ENCODE results near the gene PREX1.

Gene PREX1

GRCh38 chr20:48614593-48615274 is 213.1 kb downstream of the PREX1 start:
- TF ChIP-seq CREB5 (CRISPR knock-in tag; IDR thresholded peaks at IDR 0.05; ENCODE audit: low read depth): no peak
- TF ChIP-seq ZC3H10 (CRISPR knock-in tag; IDR thresholded peaks at IDR 0.05): no peak
- TF ChIP-seq ZNF565 (CRISPR knock-in tag; conservative IDR thresholded peaks at IDR 0.05; ENCODE audit: low read depth): no peak
- no peak for TF ChIP-seq ARNTL (CRISPR knock-in tag; IDR thresholded peaks at IDR 0.05; ENCODE audit: borderline replicate concordance, low read depth)
- TF ChIP-seq RARB (CRISPR knock-in tag; IDR thresholded peaks at IDR 0.05): no peak
- TF ChIP-seq OSR1 (CRISPR knock-in tag; IDR thresholded peaks at IDR 0.05): no peak
- TF ChIP-seq PPARA (CRISPR knock-in tag; IDR thresholded peaks at IDR 0.05; ENCODE audit: borderline replicate concordance): no peak
- TF ChIP-seq CSDC2 (CRISPR knock-in tag; IDR thresholded peaks at IDR 0.05): no peak
- no peak for TF ChIP-seq TOX (CRISPR knock-in tag; IDR thresholded peaks at IDR 0.05; ENCODE audit: borderline replicate concordance)
- TF ChIP-seq GLIS3 (CRISPR knock-in tag; IDR thresholded peaks at IDR 0.05): no peak
- TF ChIP-seq, protein P1, sequence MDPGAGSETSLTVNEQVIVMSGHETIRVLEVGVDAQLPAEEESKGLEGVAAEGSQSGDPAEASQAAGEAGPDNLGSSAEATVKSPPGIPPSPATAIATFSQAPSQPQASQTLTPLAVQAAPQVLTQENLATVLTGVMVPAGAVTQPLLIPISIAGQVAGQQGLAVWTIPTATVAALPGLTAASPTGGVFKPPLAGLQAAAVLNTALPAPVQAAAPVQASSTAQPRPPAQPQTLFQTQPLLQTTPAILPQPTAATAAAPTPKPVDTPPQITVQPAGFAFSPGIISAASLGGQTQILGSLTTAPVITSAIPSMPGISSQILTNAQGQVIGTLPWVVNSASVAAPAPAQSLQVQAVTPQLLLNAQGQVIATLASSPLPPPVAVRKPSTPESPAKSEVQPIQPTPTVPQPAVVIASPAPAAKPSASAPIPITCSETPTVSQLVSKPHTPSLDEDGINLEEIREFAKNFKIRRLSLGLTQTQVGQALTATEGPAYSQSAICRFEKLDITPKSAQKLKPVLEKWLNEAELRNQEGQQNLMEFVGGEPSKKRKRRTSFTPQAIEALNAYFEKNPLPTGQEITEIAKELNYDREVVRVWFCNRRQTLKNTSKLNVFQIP (CRISPR knock-in tag; IDR thresholded peaks at IDR 0.05; ENCODE audit: borderline replicate concordance, low read depth): no peak
- TF ChIP-seq SNAI2 (CRISPR knock-in tag; IDR thresholded peaks at IDR 0.05): no peak
- TF ChIP-seq TCF4 (CRISPR knock-in tag; IDR thresholded peaks at IDR 0.05; ENCODE audit: borderline replicate concordance): no peak
- TF ChIP-seq ZNF70 (CRISPR knock-in tag; IDR thresholded peaks at IDR 0.05): no peak
- no peak for TF ChIP-seq ZFP3 (CRISPR knock-in tag; IDR thresholded peaks at IDR 0.05)
- no peak for TF ChIP-seq ZFP30 (CRISPR knock-in tag; IDR thresholded peaks at IDR 0.05)
- no peak for TF ChIP-seq ISL1 (CRISPR knock-in tag; IDR thresholded peaks at IDR 0.05)
- no peak for TF ChIP-seq PATZ1 (CRISPR knock-in tag; IDR thresholded peaks at IDR 0.05; ENCODE audit: borderline replicate concordance)
- TF ChIP-seq ZNF8 (CRISPR knock-in tag; IDR thresholded peaks at IDR 0.05): no peak
- TF ChIP-seq TSHZ2 (CRISPR knock-in tag; IDR thresholded peaks at IDR 0.05): no peak
- no peak for ATAC-seq

DNA sequence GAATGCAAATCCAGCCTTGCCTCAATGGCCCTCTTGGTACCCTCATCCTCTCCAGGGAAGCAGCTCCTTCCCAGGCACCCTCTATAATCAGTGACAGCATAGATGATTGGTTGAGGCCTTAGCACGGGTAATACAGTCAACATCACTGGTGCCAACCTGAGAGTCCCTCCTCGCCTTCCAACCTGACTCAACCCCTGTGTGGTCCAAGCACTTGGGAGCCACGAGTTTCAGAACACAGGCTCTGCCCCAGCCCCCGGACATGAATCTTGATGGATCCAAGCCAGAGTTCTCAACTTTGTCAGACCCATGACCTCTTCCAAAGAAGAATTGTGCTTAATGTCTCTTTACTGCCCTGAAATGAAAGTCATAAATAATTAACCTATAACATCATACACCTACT is 213.9 kb downstream of the PREX1 start:
- ATAC-seq: no peak
- TF ChIP-seq ZC3H10 (CRISPR knock-in tag; IDR thresholded peaks at IDR 0.05) (no peak), BACH2 (CRISPR knock-in tag; IDR thresholded peaks at IDR 0.05; ENCODE audit: borderline replicate concordance) (no peak), ESRRG (CRISPR knock-in tag; IDR thresholded peaks at IDR 0.05) (no peak), OSR1 (CRISPR knock-in tag; IDR thresholded peaks at IDR 0.05) (no peak), TSHZ2 (CRISPR knock-in tag; IDR thresholded peaks at IDR 0.05) (no peak), ZNF70 (CRISPR knock-in tag; IDR thresholded peaks at IDR 0.05) (no peak), ZNF565 (CRISPR knock-in tag; conservative IDR thresholded peaks at IDR 0.05; ENCODE audit: low read depth) (no peak), PPARA (CRISPR knock-in tag; IDR thresholded peaks at IDR 0.05; ENCODE audit: borderline replicate concordance) (no peak), ISL1 (CRISPR knock-in tag; IDR thresholded peaks at IDR 0.05) (no peak), CSRNP3 (CRISPR knock-in tag; IDR thresholded peaks at IDR 0.05) (no peak), PATZ1 (CRISPR knock-in tag; IDR thresholded peaks at IDR 0.05; ENCODE audit: borderline replicate concordance) (no peak), TCF4 (CRISPR knock-in tag; IDR thresholded peaks at IDR 0.05; ENCODE audit: borderline replicate concordance) (no peak), ZFP3 (CRISPR knock-in tag; IDR thresholded peaks at IDR 0.05) (no peak), ZFP30 (CRISPR knock-in tag; IDR thresholded peaks at IDR 0.05) (no peak)
- TF ChIP-seq, protein P1 (CRISPR knock-in tag; IDR thresholded peaks at IDR 0.05; ENCODE audit: borderline replicate concordance, low read depth): no peak
